ENCODE data around the gene KIAA2012.
A peak's percentile ranks its signal among the peaks of the same experiment; 100 is the strongest.

KIAA2012 gene

DNA sequence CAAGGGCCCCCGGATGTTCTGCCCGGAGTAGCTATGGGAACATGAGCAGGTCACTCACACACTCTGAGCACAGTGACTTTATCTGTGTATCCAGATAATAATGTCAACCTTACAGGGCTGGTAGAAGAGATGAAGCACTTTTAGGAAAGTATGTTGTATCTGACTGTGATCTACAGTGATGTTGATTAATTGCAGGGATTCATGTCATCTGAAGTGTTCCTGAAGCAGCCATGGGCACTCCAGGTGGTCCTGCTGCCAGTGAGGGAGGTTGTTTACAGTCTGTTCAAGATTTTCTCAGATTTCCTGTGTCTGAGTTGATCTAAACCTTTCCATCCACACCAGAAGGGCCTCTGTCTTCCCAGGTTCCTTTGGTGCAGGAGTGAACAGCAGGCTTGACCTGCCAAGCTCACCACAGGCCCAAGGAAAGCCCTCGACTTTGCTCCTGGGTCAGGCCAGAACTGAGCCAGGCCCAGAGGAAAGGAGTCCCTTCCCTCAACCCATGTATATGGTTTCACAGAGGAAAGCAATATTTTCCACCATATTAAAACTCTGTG lies 28.0 kb downstream of the KIAA2012 start:
- TF ChIP-seq, protein P1, sequence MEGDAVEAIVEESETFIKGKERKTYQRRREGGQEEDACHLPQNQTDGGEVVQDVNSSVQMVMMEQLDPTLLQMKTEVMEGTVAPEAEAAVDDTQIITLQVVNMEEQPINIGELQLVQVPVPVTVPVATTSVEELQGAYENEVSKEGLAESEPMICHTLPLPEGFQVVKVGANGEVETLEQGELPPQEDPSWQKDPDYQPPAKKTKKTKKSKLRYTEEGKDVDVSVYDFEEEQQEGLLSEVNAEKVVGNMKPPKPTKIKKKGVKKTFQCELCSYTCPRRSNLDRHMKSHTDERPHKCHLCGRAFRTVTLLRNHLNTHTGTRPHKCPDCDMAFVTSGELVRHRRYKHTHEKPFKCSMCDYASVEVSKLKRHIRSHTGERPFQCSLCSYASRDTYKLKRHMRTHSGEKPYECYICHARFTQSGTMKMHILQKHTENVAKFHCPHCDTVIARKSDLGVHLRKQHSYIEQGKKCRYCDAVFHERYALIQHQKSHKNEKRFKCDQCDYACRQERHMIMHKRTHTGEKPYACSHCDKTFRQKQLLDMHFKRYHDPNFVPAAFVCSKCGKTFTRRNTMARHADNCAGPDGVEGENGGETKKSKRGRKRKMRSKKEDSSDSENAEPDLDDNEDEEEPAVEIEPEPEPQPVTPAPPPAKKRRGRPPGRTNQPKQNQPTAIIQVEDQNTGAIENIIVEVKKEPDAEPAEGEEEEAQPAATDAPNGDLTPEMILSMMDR (IDR thresholded peaks at IDR 0.05; ENCODE audit: insufficient read depth, low read depth, low read length, missing control alignments) = no peak
- no peak for DNase-seq (ENCODE audit: low read depth)
- H3K4me3 ChIP-seq (ENCODE audit: low read depth, low read length) = no peak overlapping the region

DNA sequence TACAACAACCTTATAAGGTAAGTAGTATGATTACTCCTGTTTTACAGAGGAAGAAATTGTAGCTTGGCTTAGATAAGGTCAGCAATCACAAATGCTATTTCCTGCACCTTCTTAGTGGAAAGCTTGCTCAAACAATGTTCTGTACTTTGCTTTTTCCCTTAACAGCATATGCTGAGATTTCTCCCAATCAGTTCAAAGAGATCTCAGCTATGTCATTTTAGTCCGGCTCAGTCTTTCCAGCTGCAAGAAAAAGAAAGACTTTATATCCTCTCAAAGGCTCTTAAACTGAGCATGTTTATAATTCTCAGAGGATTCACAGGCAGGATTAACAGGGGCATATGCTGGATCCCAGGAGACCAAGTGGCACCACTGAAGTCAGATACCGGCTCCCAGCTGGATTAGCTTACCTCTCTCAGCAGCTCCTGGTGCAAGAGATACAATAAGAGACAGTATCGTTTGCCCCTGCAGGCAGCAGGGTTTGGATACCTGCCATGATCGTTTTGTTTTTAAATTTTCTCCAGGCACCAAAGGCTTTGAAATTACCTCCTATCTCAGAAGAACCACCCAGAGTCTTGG lies 29.5 kb downstream of the KIAA2012 start:
- no peak for DNase-seq (ENCODE audit: low read depth)
- TF ChIP-seq, protein P1 (IDR thresholded peaks at IDR 0.05; ENCODE audit: insufficient read depth, low read depth, low read length, missing control alignments) = no peak
- no peak overlapping the region for H3K4me3 ChIP-seq (ENCODE audit: low read depth, low read length)

DNA sequence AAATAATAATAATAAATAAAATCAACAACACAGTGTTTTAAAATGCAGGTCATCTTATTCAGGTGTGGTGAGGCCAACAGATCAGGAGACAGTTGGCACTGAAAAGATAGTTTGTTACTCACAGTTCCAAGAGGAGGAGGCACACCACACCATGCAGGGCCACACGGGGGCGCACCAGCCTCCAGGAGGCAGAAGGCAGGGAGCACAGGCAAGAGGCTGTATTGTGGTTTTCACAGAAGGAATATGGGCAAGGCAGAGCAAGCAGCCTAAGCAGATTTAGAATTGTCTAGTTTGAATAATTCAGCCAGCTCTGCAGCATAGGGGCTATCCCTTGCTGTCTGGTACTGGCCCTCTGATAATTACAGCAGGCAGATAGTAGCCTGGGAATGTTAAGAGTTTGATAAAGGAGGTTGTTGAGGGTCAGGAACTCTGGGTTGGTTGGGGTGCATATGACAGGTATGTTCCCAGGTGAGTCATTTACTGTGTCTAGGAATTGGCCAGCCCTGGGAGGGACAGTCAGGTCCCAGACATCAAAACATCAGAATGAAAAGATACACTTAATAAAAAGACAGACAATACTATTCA lies 31.3 kb downstream of the KIAA2012 start:
- peak; percentile 58 for DNase-seq (ENCODE audit: low read depth)
- TF ChIP-seq, protein P1 (IDR thresholded peaks at IDR 0.05; ENCODE audit: insufficient read depth, low read depth, low read length, missing control alignments) = peak; percentile 72
- no peak overlapping the region for H3K4me3 ChIP-seq (ENCODE audit: low read depth, low read length)

DNA sequence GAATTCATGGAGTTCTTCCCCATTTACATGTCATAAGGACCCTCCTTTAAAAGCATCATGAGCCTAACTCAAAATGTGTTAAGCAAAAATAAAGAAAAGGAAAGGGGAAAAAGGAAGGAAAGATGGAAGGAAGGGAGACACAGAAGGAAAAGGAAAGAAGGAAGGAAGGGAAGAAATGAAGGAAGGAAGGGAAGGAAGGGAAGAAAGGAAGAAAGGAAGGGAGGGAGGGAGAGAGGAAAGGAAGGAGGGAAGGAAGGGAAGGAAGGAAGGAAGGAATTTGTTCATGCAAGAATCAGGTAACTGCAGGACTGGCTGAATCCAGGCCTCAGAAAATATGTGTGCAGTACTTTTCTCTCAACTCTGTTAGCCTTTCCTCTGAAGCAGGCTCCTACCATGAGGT lies 32.0 kb downstream of the KIAA2012 start:
- DNase-seq (ENCODE audit: low read depth) = no peak
- TF ChIP-seq, protein P1 (IDR thresholded peaks at IDR 0.05; ENCODE audit: insufficient read depth, low read depth, low read length, missing control alignments) = no peak
- no peak overlapping the region for H3K4me3 ChIP-seq (ENCODE audit: low read depth, low read length)

DNA sequence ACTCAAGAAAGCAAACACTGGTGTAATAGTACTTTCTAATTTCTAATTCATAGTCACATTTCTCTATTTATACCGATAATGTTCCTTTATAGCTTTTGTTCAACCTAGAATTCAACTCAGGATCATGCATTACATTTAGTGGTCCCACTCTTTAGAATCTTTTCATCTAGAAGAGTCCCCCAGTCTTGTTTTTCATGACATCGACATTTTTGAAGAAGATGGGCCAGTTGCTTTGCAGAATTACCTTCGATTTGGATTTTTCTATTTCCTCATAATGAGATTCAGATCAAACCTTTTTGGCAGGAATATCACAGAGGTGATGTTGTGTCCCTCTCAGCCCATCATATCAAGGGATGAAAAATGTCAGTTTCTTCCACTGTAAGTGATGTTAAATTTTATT lies 35.3 kb downstream of the KIAA2012 start:
- TF ChIP-seq, protein P1 (IDR thresholded peaks at IDR 0.05; ENCODE audit: insufficient read depth, low read depth, low read length, missing control alignments) = no peak
- no peak overlapping the region for H3K4me3 ChIP-seq (ENCODE audit: low read depth, low read length)
- no peak for DNase-seq (ENCODE audit: low read depth)

DNA sequence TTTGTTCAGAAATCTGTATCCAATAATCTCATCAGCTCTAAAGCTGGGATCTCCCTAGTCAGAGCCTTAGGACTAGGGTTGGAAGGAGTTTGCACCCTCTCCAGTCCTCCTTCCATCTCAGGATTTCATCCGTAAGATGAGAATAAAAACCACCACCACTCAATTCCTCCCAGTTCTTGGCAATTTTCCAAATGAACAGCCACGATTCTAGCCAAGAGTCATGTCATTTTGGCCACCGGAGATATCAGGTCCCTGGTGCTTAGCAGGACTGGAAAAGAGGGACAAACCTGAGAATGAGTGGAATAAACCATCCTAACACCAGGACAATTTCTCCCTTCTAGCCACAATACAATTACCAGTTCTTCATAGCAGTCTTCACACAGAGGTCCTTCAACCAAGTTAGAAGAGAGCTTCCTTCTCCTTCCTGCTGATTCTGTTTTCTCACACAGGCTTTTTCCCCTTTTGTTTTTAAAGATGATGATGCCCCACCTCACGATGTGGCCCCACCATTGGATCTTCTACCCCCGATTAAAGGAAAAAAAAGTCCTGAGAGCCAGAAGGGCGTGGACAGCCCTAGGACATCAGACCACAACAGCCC lies 36.2 kb downstream of the KIAA2012 start:
- TF ChIP-seq, protein P1 (IDR thresholded peaks at IDR 0.05; ENCODE audit: insufficient read depth, low read depth, low read length, missing control alignments) = no peak
- no peak overlapping the region for H3K4me3 ChIP-seq (ENCODE audit: low read depth, low read length)

More for the DNA sequence above, 36.2 kb downstream of the KIAA2012 start:
- no peak for DNase-seq (ENCODE audit: low read depth)

Measured in GM12865 (cell line).